ENCODE results near the gene LRRC38.

The LRRC38 gene

DNA sequence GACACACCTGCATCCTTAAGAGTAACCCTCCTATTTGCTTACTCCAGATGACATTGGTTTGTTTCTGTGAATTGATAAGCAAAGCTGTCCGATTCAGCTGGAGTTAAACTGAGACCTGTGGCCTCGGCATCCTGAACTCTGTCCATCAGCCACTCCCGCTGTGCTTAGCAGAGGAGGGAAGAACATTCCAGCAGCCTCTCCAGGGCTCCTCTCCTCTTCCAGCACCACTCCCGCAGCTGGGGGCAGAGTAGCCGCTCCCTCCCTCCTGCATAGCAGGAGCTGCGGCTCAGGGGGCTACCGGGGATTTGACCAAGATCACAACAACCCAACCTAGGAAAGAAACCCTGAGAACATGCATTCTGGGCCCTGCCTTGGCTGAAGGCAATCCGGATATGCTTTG, 8.8 kb downstream of the LRRC38 start:
- TF ChIP-seq, protein P1, sequence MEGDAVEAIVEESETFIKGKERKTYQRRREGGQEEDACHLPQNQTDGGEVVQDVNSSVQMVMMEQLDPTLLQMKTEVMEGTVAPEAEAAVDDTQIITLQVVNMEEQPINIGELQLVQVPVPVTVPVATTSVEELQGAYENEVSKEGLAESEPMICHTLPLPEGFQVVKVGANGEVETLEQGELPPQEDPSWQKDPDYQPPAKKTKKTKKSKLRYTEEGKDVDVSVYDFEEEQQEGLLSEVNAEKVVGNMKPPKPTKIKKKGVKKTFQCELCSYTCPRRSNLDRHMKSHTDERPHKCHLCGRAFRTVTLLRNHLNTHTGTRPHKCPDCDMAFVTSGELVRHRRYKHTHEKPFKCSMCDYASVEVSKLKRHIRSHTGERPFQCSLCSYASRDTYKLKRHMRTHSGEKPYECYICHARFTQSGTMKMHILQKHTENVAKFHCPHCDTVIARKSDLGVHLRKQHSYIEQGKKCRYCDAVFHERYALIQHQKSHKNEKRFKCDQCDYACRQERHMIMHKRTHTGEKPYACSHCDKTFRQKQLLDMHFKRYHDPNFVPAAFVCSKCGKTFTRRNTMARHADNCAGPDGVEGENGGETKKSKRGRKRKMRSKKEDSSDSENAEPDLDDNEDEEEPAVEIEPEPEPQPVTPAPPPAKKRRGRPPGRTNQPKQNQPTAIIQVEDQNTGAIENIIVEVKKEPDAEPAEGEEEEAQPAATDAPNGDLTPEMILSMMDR (IDR thresholded peaks at IDR 0.05; ENCODE audit: insufficient read depth, missing control alignments): no peak
- DNase-seq (ENCODE audit: insufficient read length, low spot score) (no peak), FAIRE-seq (no peak)

DNA sequence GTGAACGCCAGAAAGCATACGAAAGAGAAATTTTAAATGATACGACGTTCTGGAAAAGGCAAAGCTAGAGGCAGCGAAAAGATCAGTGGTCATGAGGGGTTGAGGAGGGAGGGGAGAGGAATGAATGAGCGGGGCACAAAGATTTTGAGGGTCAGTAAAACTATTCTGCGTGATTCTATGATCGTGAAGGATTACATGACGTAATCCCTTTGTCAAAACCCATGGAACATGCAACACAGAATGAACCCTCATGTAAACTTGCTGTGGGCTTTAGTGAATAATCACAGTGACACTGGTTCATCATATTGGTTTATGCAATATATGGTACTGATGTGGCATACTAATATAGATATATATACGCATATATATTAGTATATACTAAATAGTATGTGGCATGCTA, 13.0 kb downstream of the LRRC38 start:
- TF ChIP-seq, protein P1 (IDR thresholded peaks at IDR 0.05; ENCODE audit: insufficient read depth, missing control alignments): no peak
- no peak for DNase-seq (ENCODE audit: insufficient read length, low spot score)
- no peak for FAIRE-seq

DNA sequence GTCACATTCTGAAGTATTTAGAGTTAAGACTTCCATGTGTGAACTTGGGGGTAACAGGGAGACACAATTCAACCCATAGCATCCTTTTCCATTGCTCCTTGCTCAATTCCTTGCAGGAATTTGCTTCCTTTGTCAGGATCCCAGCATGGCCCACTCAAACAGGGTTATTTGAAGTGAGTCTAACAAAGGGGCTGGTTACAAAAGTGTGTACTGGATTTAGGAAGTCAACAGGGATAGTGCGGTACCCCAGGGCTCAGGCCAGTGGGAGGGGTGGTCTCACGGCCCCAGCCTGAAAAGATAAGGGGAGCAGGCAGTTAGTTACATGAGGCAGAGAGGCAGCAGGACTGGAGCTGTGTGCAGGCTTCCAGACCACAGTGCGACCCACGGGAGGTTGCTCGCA, 14.4 kb downstream of the LRRC38 start:
- FAIRE-seq: no peak
- TF ChIP-seq, protein P1 (IDR thresholded peaks at IDR 0.05; ENCODE audit: insufficient read depth, missing control alignments): no peak
- DNase-seq (ENCODE audit: insufficient read length, low spot score): no peak

- TF ChIP-seq, protein P1 (IDR thresholded peaks at IDR 0.05; ENCODE audit: insufficient read depth, missing control alignments): no peak
- DNase-seq (ENCODE audit: insufficient read length, low spot score) (no peak), FAIRE-seq (no peak)
These were observed 15.2 kb downstream of the LRRC38 start for GRCh38 chr1:13498553-13498952.

GRCh38 chr1:13495186-13495585, 18.6 kb downstream of the LRRC38 start:
- FAIRE-seq: no peak
- TF ChIP-seq, protein P1 (IDR thresholded peaks at IDR 0.05; ENCODE audit: insufficient read depth, missing control alignments): no peak
- no peak for DNase-seq (ENCODE audit: insufficient read length, low spot score)

- DNase-seq (ENCODE audit: insufficient read length, low spot score) (no peak), FAIRE-seq (no peak)
- TF ChIP-seq, protein P1 (IDR thresholded peaks at IDR 0.05; ENCODE audit: insufficient read depth, missing control alignments): no peak
These were observed 19.1 kb downstream of the LRRC38 start for GRCh38 chr1:13494712-13495111.

DNA sequence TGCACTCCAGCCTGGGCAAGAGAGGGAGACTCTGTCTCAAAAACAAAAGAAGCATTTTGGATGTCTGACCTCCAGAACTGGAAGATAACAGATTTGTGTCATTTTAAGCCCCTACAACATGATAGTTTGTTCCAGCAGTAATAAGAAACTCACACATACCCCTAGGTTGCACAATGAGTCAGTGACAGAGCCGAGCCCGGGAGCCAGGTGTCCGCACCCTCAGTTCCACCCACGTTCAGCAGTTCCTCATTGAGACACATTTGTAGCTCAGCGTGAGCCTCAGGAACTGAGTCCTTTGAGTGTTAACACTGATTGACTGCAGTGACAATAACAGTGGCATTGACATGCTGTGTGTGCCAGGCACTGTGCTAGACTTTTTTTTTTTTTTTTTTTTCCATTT, 19.8 kb downstream of the LRRC38 start:
- TF ChIP-seq, protein P1 (IDR thresholded peaks at IDR 0.05; ENCODE audit: insufficient read depth, missing control alignments): no peak
- DNase-seq (ENCODE audit: insufficient read length, low spot score) (no peak), FAIRE-seq (no peak)

Measured in D721Med (cell line).